LNCaP clone FGC (cell line): ENCODE data around the gene XYLT1.

Source experiments
- DNase-seq: peaks from one replicate; pipeline ENCODE4 v3.0.0-alpha.2; 2011; ENCODE audit warnings: low read depth
- H3K4me3 ChIP-seq: 2 replicates; pipeline ENCODE4 v1.5.1; 2011; ENCODE audit warnings: mild to moderate bottlenecking, low read depth, low read length, control low read depth
- TF ChIP-seq, protein P1 (sequence below): IDR thresholded peaks from 2 replicates; pipeline ENCODE4 v1.5.1; 2012; ENCODE audit warnings: mild to moderate bottlenecking; ENCODE audit not compliant: control insufficient read depth, insufficient read depth; ENCODE audit errors: extremely low read depth

The XYLT1 gene

DNA sequence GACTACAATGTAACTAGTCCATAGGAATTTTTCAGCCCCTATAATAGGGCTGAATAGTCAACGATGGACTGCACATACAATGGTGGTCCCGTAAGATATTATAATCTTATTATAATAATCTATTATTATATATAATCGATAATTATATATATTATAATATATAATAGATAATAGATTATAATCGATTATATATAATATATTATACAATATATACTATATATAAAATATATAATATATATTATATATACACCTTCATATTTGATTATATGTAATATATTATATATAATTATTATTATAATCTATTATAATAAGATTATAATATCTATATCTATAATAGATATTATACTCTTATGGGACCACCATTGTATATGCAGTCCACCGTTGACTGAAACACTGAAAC lies 238.8 kb downstream of the XYLT1 start:
- H3K4me3 ChIP-seq = no peak overlapping the region
- TF ChIP-seq, protein P1, sequence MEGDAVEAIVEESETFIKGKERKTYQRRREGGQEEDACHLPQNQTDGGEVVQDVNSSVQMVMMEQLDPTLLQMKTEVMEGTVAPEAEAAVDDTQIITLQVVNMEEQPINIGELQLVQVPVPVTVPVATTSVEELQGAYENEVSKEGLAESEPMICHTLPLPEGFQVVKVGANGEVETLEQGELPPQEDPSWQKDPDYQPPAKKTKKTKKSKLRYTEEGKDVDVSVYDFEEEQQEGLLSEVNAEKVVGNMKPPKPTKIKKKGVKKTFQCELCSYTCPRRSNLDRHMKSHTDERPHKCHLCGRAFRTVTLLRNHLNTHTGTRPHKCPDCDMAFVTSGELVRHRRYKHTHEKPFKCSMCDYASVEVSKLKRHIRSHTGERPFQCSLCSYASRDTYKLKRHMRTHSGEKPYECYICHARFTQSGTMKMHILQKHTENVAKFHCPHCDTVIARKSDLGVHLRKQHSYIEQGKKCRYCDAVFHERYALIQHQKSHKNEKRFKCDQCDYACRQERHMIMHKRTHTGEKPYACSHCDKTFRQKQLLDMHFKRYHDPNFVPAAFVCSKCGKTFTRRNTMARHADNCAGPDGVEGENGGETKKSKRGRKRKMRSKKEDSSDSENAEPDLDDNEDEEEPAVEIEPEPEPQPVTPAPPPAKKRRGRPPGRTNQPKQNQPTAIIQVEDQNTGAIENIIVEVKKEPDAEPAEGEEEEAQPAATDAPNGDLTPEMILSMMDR = no peak
- DNase-seq = no peak

DNA sequence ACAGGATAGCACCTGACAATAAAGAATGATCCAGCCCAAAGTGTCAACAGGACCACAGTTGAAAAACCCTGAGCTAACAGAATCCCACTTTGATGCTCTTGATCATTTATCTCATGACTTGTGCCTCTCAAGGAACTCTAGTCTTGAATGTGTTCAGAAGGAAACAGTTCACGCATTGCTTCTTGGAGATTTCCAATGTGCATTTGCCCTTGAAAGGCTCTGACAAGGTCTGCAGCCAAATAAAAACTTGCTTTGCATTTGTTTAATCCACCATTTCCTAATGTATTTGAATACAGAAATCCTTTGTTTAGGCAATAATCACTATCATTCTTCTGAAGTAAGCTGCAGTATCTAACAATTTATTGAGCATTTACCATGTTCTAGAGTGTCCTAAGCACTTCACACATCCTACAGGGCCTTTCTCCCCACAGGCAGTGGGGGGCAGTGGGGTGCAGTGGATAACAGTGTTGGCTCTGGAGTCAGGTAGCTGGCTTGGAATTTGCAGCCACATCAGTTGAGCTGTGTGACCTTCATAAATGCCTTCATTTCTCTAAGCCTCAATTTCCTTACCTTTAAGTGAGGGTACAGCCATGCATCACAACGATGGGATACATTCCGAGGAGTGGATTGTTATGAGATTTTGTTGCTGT lies 239.7 kb downstream of the XYLT1 start:
- TF ChIP-seq, protein P1 = no peak
- DNase-seq = no peak
- no peak overlapping the region for H3K4me3 ChIP-seq

DNA sequence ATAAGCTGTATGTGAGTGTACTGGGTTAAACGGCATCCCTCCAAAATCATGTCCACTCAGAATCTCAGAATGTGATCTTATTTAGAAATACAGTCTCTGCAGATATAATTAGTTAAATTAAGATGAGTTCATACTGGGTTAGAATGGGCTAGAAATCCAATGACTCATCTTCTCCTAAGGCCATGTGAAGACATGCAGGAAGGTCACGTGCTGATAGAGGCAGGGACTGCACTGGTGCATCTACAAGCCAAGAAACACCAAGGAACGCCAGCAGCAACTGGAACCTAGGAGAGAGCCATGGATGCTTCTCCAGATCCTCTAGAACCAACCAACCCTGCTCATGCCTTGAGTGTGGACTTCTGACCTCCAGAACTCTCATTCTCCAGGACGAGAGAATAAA lies 241.0 kb downstream of the XYLT1 start:
- DNase-seq = no peak
- no peak overlapping the region for H3K4me3 ChIP-seq
- TF ChIP-seq, protein P1 = no peak

DNA sequence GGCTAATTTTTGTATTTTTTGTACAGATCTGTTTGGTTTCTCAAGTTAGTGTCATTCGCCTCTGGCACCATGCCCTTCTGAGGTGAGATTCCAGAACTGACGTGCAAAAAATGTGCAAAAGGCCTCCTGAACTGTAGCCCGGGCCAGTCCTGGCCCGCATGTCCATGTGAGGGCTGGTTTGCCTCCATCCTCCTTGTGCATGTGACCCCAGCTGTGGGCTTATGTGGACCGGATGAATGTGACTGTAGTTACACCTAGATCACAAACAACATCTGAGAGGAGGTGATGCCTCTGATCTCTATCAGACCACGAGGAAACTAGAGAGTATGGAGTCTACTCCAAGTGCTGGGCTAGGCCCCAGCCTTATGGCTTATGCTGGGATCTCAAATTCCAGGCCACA lies 241.6 kb downstream of the XYLT1 start:
- TF ChIP-seq, protein P1 = no peak
- H3K4me3 ChIP-seq = no peak overlapping the region
- no peak for DNase-seq

DNA sequence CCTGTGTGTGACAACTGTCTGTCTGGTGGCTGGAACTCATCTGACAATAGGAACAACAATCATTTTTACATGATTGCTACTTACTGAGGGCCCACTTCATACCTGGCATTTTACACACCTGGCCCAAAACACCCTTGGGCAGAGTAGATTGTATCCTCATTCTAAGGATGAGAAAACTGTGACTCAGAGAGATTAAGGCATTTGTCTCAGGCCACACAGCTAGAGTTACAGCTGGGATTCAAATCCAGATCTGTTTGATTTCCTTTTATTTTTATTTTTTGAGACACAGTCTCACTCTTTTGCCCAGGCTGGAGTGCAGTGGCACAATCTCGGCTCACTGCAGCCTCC lies 242.1 kb downstream of the XYLT1 start:
- no peak overlapping the region for H3K4me3 ChIP-seq
- no peak for DNase-seq
- TF ChIP-seq, protein P1 = no peak

DNA sequence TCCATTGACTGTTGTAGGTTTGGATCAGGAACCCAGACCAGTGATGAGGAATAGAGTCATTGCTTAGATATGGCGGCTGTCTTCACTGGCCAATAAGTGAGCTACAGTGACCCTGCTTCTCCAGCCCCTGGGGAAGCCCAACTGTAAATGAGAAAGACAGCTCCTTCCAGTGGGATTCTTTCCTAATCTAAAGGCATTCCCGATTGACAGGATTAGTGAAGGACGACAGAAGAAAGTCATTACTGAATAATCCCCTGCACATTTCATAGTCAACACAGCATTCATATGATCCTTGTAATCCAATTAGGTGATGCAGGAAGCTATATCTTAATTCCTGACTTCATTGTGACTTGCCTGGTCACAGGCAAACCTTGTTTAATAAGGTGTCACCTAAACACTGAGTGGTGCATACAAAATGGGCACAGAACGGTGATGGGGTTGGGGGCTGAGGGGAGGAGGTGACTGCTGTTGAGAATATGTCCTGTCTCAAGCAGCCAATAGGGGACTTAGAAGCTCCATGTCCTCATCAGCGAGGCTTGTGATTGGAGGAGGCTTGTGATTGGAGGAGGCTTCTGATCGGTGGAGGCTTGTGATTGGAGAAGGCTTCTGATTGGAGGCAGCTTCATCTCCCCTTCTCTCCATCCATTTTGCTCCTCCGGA lies 242.6 kb downstream of the XYLT1 start:
- H3K4me3 ChIP-seq = no peak overlapping the region
- TF ChIP-seq, protein P1 = no peak
- DNase-seq = no peak

DNA sequence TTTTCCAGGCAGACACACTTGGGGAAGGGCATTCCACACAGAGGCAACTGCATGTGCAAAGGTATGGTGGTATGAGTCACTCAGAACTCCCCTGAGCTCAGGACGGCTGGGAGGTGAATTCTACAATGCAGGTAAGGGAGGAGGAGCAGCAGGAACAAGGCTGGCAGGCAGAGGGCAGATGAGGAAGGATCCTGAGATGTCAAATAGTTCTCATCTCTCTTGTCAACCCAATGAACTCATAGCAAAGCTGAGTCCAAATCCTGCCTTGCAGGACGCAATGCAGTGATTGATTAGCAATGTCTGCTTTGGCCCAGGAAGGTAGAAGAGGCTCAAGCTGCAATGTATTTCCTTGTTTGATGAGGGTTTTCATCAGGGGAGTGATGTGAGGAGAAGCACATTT lies 243.5 kb downstream of the XYLT1 start:
- no peak overlapping the region for H3K4me3 ChIP-seq
- TF ChIP-seq, protein P1 = no peak
- no peak for DNase-seq
